ENCODE measurements around the gene TSPAN2. TPM values are rescaled to one million over a fixed set of nuclear protein-coding genes. Genes with fewer than 3 reads are reported as not detected.

The TSPAN2 gene
- total RNA-seq, 1 experiment from 2014 or later = not detected

DNA sequence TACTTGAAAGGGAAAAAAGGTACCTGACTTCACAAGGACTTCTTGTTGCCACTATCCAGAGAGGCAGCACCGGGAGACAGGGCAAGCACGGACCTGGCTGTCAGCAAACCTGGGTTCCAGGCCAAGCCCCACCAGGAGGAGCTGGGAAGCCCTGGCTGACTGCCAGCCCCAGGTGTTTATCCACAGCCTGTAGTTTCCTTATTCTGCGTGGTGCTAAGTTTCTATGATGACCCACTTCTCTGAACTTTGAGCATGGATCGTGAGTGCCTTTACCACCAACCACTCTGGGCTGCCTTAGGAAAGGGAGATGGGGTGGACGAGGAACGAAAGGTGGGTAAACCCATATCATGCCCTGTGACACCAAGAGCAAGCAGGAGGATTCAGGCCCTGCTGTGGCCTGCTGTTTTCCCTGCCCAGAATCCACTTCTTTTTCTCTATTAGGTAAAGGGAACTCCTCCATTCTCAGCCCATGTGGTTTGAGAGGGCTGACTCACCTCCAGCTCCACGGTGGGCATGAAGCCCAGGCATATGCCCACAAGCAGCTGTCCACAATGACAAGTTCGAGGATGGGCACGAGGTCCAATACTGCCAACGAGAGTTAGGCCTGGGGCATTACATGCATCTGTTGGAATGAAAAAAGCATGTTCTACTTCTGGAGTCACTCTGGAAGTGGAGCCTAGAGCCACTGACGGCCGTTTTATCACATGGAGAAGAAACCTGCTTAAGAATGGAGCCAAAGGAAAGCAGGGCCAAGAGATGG, 20.3 kb downstream of the TSPAN2 start:
- Histone ChIP-seq H3K27me3 (ENCODE audit: low read length) (no peaks in the 10 kb centered on the region), H4K20me1 (ENCODE audit: insufficient read depth, low read depth, low read length) (no peaks in the 10 kb centered on the region), H3K79me2 (ENCODE audit: low read length) (no peaks in the 10 kb centered on the region), H2AFZ (ENCODE audit: low read length) (no peak overlapping the region), H3K4me3 (ENCODE audit: low read length) (no peak overlapping the region), H3K9me3 (ENCODE audit: low read length) (no peaks in the 10 kb centered on the region), H3K36me3 (ENCODE audit: insufficient read depth, low read length) (no peaks in the 10 kb centered on the region), H3K9ac (ENCODE audit: low read length) (no peak overlapping the region), H3K4me2 (ENCODE audit: low read depth, low read length, poor library complexity, severe bottlenecking) (no peak overlapping the region), H3K9me2 (replicated peaks; ENCODE audit: insufficient read depth, low read length) (no peaks in the 10 kb centered on the region), H3K27ac (ENCODE audit: low read length) (no peak overlapping the region), H3K4me1 (ENCODE audit: low read length) (no peaks in the 10 kb centered on the region)
- DNase-seq = no peak

DNA sequence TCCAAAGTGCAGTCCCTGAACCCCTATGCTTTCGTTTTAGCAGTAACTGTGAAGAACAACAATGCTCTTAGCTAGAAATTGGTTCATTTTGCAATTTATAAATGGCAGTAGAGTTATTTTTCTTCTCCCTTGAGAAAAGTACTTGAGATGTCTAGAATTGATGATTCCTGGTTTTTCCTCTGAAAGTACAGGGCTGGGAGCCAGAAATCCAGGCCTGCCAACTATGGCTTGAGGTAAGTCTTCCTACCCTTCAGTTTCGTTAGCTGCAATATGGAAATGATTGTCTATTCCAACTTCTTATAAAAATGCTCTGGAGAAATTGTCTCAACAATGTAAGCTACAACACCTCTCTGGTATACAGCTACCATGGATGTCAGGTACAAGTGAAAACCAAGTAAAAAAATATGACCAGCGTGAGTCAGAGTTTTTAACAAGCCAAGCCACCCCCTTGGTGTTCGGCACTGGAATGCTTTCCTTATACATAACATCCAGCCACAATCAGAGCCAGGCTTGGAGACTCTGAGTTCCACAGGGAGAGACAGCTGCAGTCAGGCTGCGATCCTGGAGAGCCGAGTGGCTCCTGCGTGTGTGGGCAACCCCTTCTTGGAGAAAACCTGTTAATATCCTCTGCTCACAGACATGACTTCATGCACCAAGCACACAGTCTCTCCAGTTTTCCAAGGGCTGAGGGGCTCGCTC, 22.0 kb downstream of the TSPAN2 start:
- Histone ChIP-seq H3K4me1 (ENCODE audit: low read length) (no peaks in the 10 kb centered on the region), H3K36me3 (ENCODE audit: insufficient read depth, low read length) (no peaks in the 10 kb centered on the region), H3K4me3 (ENCODE audit: low read length) (no peak overlapping the region), H3K79me2 (ENCODE audit: low read length) (no peaks in the 10 kb centered on the region), H3K9me3 (ENCODE audit: low read length) (no peaks in the 10 kb centered on the region), H3K27me3 (ENCODE audit: low read length) (no peaks in the 10 kb centered on the region), H3K27ac (ENCODE audit: low read length) (no peak overlapping the region), H2AFZ (ENCODE audit: low read length) (no peak overlapping the region), H3K9me2 (replicated peaks; ENCODE audit: insufficient read depth, low read length) (no peaks in the 10 kb centered on the region), H3K4me2 (ENCODE audit: low read depth, low read length, poor library complexity, severe bottlenecking) (no peak overlapping the region), H4K20me1 (ENCODE audit: insufficient read depth, low read depth, low read length) (no peaks in the 10 kb centered on the region), H3K9ac (ENCODE audit: low read length) (no peak overlapping the region)
- DNase-seq = no peak

DNA sequence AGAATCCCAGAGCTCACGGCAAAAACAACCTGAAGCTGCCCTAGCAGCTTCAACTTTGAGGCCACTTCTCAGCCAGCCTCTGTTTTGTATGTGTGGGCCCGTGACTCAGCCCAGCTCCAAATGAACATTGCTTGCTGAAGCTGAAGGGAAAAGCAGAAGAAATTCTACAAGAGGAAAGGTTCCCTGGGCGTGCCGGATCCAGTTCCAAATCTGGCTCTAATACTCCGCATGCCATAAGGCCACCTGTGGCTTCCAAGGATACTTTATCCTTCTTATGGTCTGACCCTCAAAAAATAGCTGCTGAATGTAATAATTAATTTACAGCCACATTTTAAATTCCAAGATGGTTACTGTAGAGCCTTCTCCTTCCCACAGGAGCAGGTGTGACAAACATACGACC, 24.3 kb downstream of the TSPAN2 start:
- no peaks in the 10 kb centered on the region for H3K79me2 ChIP-seq (ENCODE audit: low read length)
- H3K27me3 ChIP-seq (ENCODE audit: low read length) = no peaks in the 10 kb centered on the region
- H2AFZ ChIP-seq (ENCODE audit: low read length) = no peak overlapping the region
- H3K4me2 ChIP-seq (ENCODE audit: low read depth, low read length, poor library complexity, severe bottlenecking) = no peak overlapping the region
- no peak for DNase-seq
- no peaks in the 10 kb centered on the region for H3K4me1 ChIP-seq (ENCODE audit: low read length)
- H3K9ac ChIP-seq (ENCODE audit: low read length) = no peak overlapping the region
- H4K20me1 ChIP-seq (ENCODE audit: insufficient read depth, low read depth, low read length) = no peaks in the 10 kb centered on the region
- no peaks in the 10 kb centered on the region for H3K9me3 ChIP-seq (ENCODE audit: low read length)
- H3K27ac ChIP-seq (ENCODE audit: low read length) = no peak overlapping the region
- no peak overlapping the region for H3K4me3 ChIP-seq (ENCODE audit: low read length)
- no peaks in the 10 kb centered on the region for H3K36me3 ChIP-seq (ENCODE audit: insufficient read depth, low read length)
- H3K9me2 ChIP-seq (replicated peaks; ENCODE audit: insufficient read depth, low read length) = no peaks in the 10 kb centered on the region

DNA sequence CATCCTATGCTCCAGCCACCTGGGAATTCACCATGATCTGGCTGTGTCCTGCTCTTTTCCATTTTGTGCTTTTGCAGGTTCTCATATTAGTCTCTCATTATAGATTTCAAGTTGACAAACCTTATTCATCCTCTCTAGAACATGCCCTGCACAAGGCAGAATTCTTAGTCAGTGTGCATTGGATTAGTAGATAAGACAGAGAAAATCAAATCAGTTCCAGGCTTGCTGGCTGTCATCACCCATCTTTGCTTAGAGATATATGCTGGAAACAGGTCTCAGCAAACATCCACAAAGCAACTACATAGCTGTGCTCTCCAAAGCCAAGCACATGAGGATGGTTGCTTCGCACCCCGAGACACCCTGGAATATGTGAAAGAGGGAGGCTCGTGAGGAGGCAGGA, 24.8 kb downstream of the TSPAN2 start:
- Histone ChIP-seq H3K4me2 (ENCODE audit: low read depth, low read length, poor library complexity, severe bottlenecking) (no peak overlapping the region), H3K9me2 (replicated peaks; ENCODE audit: insufficient read depth, low read length) (no peaks in the 10 kb centered on the region), H3K27ac (ENCODE audit: low read length) (no peak overlapping the region), H3K9ac (ENCODE audit: low read length) (no peak overlapping the region), H3K4me3 (ENCODE audit: low read length) (no peak overlapping the region), H2AFZ (ENCODE audit: low read length) (no peak overlapping the region), H3K79me2 (ENCODE audit: low read length) (no peaks in the 10 kb centered on the region), H3K36me3 (ENCODE audit: insufficient read depth, low read length) (no peaks in the 10 kb centered on the region), H3K27me3 (ENCODE audit: low read length) (no peaks in the 10 kb centered on the region), H3K4me1 (ENCODE audit: low read length) (no peaks in the 10 kb centered on the region), H3K9me3 (ENCODE audit: low read length) (no peaks in the 10 kb centered on the region), H4K20me1 (ENCODE audit: insufficient read depth, low read depth, low read length) (no peaks in the 10 kb centered on the region)
- DNase-seq = no peak

DNA sequence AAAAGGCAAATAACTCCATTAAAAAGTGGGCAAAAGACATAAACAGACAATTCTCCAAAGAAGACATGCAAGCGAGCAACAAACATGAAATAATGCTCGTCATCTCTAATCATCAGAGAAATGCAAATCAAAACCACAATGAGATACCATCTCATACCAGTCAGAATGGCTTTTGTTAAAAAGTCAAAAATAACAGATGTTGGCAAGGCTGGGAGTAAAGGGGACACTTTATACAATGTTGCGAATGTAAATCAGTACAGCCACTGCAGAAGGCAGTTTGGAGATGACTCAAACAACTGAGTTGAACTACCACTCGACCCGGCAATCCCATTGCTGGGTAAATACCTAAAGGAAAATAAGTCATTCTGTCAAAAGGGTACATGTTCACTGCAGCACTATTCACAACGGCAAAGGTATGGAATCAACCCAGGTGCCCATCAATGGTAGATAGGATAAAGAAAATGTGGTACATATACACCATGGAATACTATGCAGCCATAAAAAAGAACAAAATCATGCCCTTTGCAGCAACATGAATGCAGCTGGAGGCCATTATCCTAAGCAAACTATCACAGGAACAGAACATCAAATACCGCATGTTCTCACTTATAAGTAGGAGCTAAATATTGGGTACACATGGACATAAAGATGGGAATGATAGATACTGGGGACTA, 25.9 kb downstream of the TSPAN2 start:
- H3K9me2 ChIP-seq (replicated peaks; ENCODE audit: insufficient read depth, low read length) = no peaks in the 10 kb centered on the region
- no peak overlapping the region for H3K4me3 ChIP-seq (ENCODE audit: low read length)
- H3K4me2 ChIP-seq (ENCODE audit: low read depth, low read length, poor library complexity, severe bottlenecking) = no peak overlapping the region
- H2AFZ ChIP-seq (ENCODE audit: low read length) = no peak overlapping the region
- H3K9me3 ChIP-seq (ENCODE audit: low read length) = no peaks in the 10 kb centered on the region
- H3K27ac ChIP-seq (ENCODE audit: low read length) = no peak overlapping the region
- H3K27me3 ChIP-seq (ENCODE audit: low read length) = no peaks in the 10 kb centered on the region
- H3K4me1 ChIP-seq (ENCODE audit: low read length) = no peaks in the 10 kb centered on the region
- H3K79me2 ChIP-seq (ENCODE audit: low read length) = no peaks in the 10 kb centered on the region
- no peak overlapping the region for H3K9ac ChIP-seq (ENCODE audit: low read length)
- H3K36me3 ChIP-seq (ENCODE audit: insufficient read depth, low read length) = no peaks in the 10 kb centered on the region
- no peaks in the 10 kb centered on the region for H4K20me1 ChIP-seq (ENCODE audit: insufficient read depth, low read depth, low read length)
- no peak for DNase-seq

DNA sequence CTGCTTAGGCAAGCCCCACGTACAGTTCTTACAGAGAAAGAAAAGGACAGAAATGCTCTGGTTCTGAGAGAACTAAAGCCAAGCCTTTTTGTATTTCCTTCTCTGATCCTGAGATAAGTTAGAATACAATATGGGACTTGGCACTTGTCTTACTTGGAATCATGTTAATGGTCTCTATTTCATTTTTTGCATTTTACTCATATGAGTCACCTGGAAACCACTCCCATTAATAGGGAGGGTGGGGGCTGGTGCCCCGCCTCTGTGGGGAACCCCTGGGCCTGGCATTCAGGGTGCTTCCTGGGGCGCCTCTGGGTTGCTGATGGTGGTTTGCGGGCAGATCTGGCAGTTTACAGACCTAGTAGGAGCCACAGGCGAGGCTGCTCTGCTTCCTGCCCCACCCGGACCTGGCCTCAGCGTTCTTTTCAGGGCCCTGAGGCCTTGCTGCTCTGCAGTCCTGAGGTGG, 26.7 kb downstream of the TSPAN2 start:
- Histone ChIP-seq H3K36me3 (ENCODE audit: insufficient read depth, low read length) (no peaks in the 10 kb centered on the region), H3K79me2 (ENCODE audit: low read length) (no peaks in the 10 kb centered on the region), H3K4me2 (ENCODE audit: low read depth, low read length, poor library complexity, severe bottlenecking) (no peak overlapping the region), H3K9me3 (ENCODE audit: low read length) (no peaks in the 10 kb centered on the region), H3K4me3 (ENCODE audit: low read length) (no peak overlapping the region), H3K27me3 (ENCODE audit: low read length) (no peaks in the 10 kb centered on the region), H2AFZ (ENCODE audit: low read length) (no peak overlapping the region), H4K20me1 (ENCODE audit: insufficient read depth, low read depth, low read length) (no peaks in the 10 kb centered on the region), H3K27ac (ENCODE audit: low read length) (no peak overlapping the region), H3K9ac (ENCODE audit: low read length) (no peak overlapping the region), H3K9me2 (replicated peaks; ENCODE audit: insufficient read depth, low read length) (no peaks in the 10 kb centered on the region), H3K4me1 (ENCODE audit: low read length) (no peaks in the 10 kb centered on the region)
- DNase-seq = no peak

DNA sequence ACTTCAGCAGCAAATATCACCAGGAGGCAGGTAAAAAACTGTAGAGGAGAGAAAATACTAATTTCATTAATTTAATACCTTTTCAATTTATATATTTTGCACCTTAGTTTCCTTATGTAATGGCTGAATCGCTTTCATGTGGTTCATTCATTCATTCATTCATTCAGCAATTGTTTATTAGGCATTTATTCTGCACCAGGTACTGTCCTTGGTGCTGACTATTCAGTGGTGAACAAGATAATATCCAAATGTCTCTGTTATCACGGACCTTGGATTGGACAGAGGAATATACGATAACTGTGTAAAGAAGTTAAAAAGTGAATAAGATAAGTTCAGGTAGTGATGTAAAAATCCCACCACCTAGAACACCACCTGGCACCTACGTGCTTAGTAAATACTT, 28.8 kb downstream of the TSPAN2 start:
- H3K79me2 ChIP-seq (ENCODE audit: low read length) = no peaks in the 10 kb centered on the region
- no peaks in the 10 kb centered on the region for H4K20me1 ChIP-seq (ENCODE audit: insufficient read depth, low read depth, low read length)
- no peak overlapping the region for H3K4me2 ChIP-seq (ENCODE audit: low read depth, low read length, poor library complexity, severe bottlenecking)
- DNase-seq = no peak
- no peaks in the 10 kb centered on the region for H3K9me2 ChIP-seq (replicated peaks; ENCODE audit: insufficient read depth, low read length)
- no peaks in the 10 kb centered on the region for H3K9me3 ChIP-seq (ENCODE audit: low read length)
- H3K9ac ChIP-seq (ENCODE audit: low read length) = no peak overlapping the region
- H3K4me1 ChIP-seq (ENCODE audit: low read length) = no peaks in the 10 kb centered on the region
- H3K36me3 ChIP-seq (ENCODE audit: insufficient read depth, low read length) = no peaks in the 10 kb centered on the region
- no peak overlapping the region for H3K27ac ChIP-seq (ENCODE audit: low read length)
- H3K4me3 ChIP-seq (ENCODE audit: low read length) = no peak overlapping the region
- no peaks in the 10 kb centered on the region for H3K27me3 ChIP-seq (ENCODE audit: low read length)
- H2AFZ ChIP-seq (ENCODE audit: low read length) = no peak overlapping the region

DNA sequence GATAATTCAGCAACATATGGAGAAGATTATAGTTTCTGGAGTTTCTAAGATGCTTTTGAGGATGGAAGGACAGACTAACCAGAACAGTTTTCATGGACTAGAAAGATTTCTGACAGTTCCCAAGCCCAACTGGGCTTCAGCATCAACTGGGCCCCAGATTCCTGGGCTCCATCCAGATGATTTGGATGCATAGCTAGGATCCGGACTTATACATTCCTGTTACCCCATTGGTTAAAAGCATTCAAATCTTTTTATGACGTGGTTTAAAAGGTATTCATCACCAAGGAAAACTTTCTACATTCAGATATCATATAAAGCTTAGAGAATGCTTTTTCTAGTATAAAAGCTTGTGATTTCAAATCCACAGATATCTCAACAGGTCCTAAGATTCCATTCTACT, 30.0 kb downstream of the TSPAN2 start:
- Histone ChIP-seq H2AFZ (ENCODE audit: low read length) (no peak overlapping the region), H3K4me3 (ENCODE audit: low read length) (no peak overlapping the region), H3K27ac (ENCODE audit: low read length) (no peak overlapping the region), H3K4me2 (ENCODE audit: low read depth, low read length, poor library complexity, severe bottlenecking) (no peak overlapping the region), H3K9me3 (ENCODE audit: low read length) (no peaks in the 10 kb centered on the region), H3K4me1 (ENCODE audit: low read length) (no peaks in the 10 kb centered on the region), H3K27me3 (ENCODE audit: low read length) (no peaks in the 10 kb centered on the region), H3K79me2 (ENCODE audit: low read length) (no peaks in the 10 kb centered on the region), H4K20me1 (ENCODE audit: insufficient read depth, low read depth, low read length) (no peaks in the 10 kb centered on the region), H3K36me3 (ENCODE audit: insufficient read depth, low read length) (no peaks in the 10 kb centered on the region), H3K9me2 (replicated peaks; ENCODE audit: insufficient read depth, low read length) (no peaks in the 10 kb centered on the region), H3K9ac (ENCODE audit: low read length) (no peak overlapping the region)
- no peak for DNase-seq
